NCI-H446 (cell line): Measurements from ENCODE around the gene ANGPTL7.
A peak's percentile ranks its signal among the peaks of the same experiment; 100 is the strongest.
"Not testable (repeated sequence)": the region's sequence is repeated elsewhere in the genome, so short reads cannot be mapped to it uniquely, and the experiment has no call there.

Source experiments
- DNase-seq, 2 experiments: peaks; one replicate each; lab custom pipeline; 2025; lab: John Stamatoyannopoulos, UW

The ANGPTL7 gene

DNA sequence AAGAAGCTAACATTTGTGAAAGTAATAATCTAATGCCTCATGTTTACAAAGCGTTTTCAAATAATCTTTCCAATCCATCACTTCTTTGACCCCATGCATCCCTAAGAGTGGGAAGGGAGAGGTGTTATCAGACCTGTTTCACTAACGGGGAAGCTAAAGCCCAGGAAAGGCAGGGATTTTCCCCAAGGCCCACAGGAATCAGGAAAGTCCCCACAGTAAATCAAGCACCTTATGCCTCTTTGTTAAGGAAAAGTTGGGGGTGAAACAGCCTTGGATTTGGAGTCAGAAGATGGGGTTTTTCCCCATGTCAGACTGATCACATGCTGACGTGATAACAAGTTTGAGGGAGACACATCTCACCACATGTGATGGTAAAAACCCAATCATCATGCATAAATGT is 20.0 kb upstream of the ANGPTL7 start:
- no peak for DNase-seq

DNA sequence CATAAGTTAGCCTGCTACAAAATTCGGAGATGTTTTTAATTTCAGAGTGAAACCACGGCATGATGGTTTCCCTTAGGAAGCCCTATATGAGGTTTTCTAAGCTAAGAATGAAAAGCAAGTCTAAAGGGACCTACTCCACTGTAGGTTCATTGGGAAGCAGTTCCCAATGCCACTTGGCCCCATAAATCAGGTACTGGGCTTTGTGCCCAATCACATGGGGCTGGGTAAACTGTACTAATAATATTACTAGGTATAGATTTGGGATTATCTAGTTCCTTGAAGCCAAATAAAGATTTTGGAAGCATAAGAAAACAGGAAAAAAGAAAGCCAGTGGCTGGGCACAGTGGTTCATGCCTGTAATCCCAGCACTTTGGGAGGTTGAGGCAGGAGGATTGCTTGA is 19.1 kb upstream of the ANGPTL7 start:
- peak in 1 of 2 experiments; percentile 16 for DNase-seq

GRCh38 chr1:11174261-11174942 is 14.8 kb upstream of the ANGPTL7 start:
- no peak for DNase-seq

DNA sequence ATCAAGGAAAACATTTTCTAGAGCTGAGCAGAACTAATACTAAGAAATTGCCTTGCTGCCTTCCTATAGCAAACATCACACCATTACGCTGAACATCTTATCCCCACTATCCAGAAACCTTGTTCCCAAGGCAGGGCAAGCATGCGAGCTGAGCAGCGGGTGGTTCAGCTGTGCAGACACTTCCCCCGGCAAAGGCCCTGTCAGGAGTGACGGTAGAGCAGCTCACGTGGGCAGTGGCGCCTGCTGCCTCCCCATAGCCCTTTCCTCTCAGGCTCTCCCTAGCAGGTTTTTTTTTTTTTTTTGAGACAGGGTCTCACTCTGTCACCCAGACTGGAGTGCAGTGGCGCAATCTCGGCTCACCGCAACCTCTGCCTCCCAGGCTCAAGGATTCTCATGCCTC is 13.7 kb upstream of the ANGPTL7 start:
- DNase-seq, result no peak

DNA sequence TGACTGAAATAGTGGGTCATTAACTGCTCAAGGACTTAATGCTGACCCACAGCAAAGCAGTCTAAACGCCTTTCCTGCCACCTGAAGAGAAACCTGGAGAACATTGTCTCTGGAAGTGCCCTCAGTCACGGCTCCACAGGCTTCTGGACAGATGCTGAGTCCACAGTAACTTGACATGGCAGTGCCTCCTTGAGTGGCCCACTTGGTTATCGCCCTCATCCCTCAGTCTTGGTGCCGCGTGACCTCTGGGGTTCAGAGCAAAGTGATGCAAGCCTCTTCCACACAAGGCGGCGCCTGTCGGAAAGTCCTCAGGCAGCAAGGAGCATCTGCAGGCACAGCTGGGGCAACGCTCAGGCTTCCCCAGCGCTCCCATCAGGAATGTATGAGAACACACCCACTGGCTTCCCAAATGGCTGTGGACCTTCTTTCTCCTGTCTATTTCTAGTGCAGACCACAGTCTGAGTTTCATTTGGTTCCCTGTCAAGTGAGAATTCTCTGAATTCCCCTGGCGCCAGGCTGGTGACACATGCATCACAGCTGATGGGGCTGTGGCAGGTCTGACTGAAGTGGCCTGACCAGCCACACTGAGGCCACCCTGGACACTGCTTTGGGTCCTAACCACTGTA is 13.0 kb upstream of the ANGPTL7 start:
- no peak for DNase-seq

DNA sequence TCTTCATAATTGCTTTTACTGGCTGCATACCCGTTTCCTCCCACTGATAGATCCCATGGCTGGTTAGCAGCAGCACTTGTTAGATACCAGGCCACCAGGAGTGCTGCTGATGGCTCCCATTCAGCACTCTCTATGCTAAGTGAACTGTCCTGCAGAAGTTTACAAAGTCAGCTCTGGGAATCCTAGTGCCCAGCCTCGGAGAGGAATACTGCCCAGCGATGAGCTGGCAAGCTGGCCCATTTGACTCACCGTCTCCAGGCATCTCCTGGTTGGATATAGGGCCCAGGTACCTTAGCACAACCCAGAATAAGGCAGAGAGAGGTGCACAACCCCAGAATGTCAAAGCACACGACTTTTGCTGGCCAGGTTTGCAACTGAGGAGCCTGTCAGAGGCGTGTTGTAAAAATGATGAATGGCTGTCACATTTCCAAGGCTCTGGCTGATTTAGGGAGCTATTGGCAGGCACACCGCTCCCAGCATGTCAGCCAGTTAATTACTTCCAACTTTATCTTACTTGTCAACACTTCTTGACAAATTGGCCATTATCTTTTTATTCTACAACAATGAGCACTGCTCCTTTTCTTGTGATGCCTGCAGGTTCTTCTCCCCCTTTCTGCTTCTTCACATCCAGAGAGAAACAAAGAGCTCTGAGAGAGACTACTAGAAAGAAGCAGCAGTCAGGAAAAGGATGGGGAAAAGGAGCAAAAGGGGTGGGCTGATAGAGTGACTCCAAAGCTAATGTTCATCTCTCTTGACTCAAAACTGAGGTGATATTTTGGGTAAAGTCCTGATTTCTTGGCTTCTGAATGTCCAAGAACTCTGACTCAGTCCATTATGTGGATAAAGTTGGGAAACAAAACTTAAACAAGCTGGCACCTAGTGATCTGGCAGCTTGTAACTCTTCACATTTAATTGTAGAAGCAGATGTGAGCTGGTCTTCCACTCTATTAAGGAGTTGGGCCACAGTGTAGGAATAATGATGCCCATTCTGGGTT is 10.8 kb upstream of the ANGPTL7 start:
- DNase-seq, result peak; percentile 76 to 89

DNA sequence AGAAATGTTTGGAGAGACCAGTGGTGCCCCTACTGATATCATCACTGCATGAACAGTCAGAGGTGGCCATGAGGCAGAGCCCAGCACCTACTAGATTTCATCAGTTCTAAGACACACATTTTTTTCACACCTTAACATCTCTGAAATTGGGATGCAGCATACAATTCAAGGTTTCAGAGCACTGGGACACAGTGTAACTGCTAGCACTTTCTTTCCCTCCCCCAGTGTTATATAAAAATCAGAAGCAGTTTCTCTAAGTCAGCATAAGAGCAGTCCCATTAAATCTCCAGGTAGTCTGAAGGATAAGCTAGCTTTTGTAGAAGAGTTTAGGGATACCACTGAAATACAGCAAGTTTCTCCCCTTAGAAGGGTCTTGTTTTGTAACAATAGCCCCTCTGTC is 10.0 kb upstream of the ANGPTL7 start:
- no peak for DNase-seq

- not testable (repeated sequence) for DNase-seq
These were observed 9.4 kb upstream of the ANGPTL7 start for GRCh38 chr1:11179749-11180148.

- peak; percentile 7 to 58 for DNase-seq
These were observed 8.8 kb upstream of the ANGPTL7 start for GRCh38 chr1:11180342-11180744.

DNA sequence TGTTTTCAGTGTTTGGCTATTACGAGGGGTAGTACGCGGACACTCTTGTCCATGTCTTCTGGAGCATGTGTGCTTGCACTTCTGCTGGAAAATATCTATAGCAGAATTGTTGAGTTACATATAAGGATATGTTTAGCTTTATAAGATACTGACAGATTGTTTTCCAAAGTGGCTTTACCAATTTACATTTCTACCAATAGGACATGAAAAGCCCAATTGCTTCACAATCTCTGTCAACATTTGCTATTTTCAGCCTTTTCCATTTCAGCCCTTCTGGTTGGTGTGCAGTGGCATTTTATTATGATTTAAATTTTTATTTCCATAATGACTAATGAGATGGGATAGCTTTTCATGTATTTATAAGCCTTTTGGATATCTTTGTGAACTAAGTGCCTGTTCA is 6.3 kb upstream of the ANGPTL7 start:
- no peak for DNase-seq

- no peak for DNase-seq
These were observed 4.2 kb upstream of the ANGPTL7 start for GRCh38 chr1:11184973-11185372.

GRCh38 chr1:11187000-11187399 is 2.2 kb upstream of the ANGPTL7 start:
- no peak for DNase-seq

GRCh38 chr1:11187494-11187893 is 1.7 kb upstream of the ANGPTL7 start:
- peak; percentile 2 to 55 for DNase-seq

DNA sequence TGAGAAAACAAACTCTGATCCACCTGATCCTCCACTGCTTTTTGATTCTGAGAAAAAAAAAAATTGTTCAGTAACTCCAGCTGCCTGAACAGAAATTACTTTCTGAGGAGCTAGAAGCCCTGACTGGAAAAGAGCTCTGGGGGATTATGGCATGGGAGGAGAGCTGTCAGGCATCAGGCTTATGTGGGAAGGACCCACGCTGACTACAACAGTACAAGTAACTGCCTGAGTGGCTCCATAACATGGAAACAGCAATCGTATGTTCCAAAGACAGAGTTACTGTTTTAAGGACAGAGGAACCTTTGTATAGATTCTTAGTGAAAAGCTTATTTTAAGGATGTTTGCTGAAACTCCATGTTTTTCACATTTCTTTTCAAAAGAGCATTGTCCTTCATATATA is 1.2 kb upstream of the ANGPTL7 start:
- DNase-seq, result no peak

- DNase-seq, result no peak
These were observed 774 bp upstream of the ANGPTL7 start for GRCh38 chr1:11188381-11188780.

DNA sequence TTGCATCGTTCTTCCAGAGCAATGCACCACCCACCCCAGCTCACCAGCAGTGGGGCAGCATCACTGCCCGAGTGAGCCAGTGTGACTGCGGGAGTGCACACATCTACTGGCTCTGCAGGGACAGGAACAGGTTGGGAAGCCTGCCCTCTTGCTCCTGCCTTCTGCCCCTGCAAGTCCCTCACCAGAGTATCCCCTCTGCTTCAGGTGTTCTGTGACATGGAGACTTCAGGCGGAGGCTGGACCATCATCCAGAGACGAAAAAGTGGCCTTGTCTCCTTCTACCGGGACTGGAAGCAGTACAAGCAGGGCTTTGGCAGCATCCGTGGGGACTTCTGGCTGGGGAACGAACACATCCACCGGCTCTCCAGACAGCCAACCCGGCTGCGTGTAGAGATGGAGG is 4.2 kb downstream of the ANGPTL7 start:
- DNase-seq, result no peak

- DNase-seq, result no peak
These were observed 5.4 kb downstream of the ANGPTL7 start for GRCh38 chr1:11194407-11195176.

DNA sequence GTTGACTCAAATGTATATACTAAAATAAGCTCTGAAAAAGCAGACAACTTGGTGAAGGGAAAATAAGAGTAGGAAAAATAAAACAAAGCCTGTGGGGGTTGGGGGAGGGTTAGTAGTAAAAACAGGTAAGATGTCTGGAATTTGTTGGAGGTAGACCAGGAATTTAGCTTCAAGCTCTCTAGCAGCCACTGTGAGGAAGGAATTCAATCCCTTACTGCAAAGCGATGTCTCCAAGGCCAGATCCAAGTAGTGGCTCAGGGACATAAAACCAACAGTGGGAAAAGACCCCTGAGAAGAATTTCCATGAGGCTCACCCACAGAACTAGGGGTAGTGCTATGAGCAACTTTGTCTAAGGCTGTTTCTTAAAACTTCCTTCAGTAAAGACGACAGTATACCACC is 7.8 kb downstream of the ANGPTL7 start:
- no peak for DNase-seq

- DNase-seq, result no peak
These were observed 8.2 kb downstream of the ANGPTL7 start for GRCh38 chr1:11197359-11197758.

GRCh38 chr1:11198257-11198656 is 9.1 kb downstream of the ANGPTL7 start:
- no peak for DNase-seq

GRCh38 chr1:11198851-11199594 is 9.9 kb downstream of the ANGPTL7 start:
- DNase-seq, result no peak
